ENCODE results near the gene ATP13A3.

ATP13A3 gene

GRCh38 chr3:194443901-194444300 lies 42.9 kb downstream of the ATP13A3 start:
- peak; percentile 76 for DNase-seq (ENCODE audit: low read depth)
- H3K4me3 ChIP-seq (ENCODE audit: low read length), result no peak overlapping the region
- no peak for TF ChIP-seq CTCF (conservative IDR thresholded peaks at IDR 0.05; ENCODE audit: low read length)

- no peak overlapping the region for H3K4me3 ChIP-seq (ENCODE audit: low read length)
- DNase-seq (ENCODE audit: low read depth), result no peak
- no peak for TF ChIP-seq CTCF (conservative IDR thresholded peaks at IDR 0.05; ENCODE audit: low read length)
These were observed 46.0 kb downstream of the ATP13A3 start for GRCh38 chr3:194440756-194441155.

GRCh38 chr3:194439881-194440550 lies 46.8 kb downstream of the ATP13A3 start:
- TF ChIP-seq CTCF (conservative IDR thresholded peaks at IDR 0.05; ENCODE audit: low read length), result no peak
- H3K4me3 ChIP-seq (ENCODE audit: low read length), result no peak overlapping the region
- no peak for DNase-seq (ENCODE audit: low read depth)

- no peak overlapping the region for H3K4me3 ChIP-seq (ENCODE audit: low read length)
- no peak for TF ChIP-seq CTCF (conservative IDR thresholded peaks at IDR 0.05; ENCODE audit: low read length)
- no peak for DNase-seq (ENCODE audit: low read depth)
These were observed 52.3 kb downstream of the ATP13A3 start for GRCh38 chr3:194434503-194434902.

GRCh38 chr3:194431554-194431953 lies 55.2 kb downstream of the ATP13A3 start:
- TF ChIP-seq CTCF (conservative IDR thresholded peaks at IDR 0.05; ENCODE audit: low read length), result no peak
- DNase-seq (ENCODE audit: low read depth), result no peak
- H3K4me3 ChIP-seq (ENCODE audit: low read length), result no peak overlapping the region

GRCh38 chr3:194425399-194425798 lies 61.4 kb downstream of the ATP13A3 start:
- no peak overlapping the region for H3K4me3 ChIP-seq (ENCODE audit: low read length)
- no peak for TF ChIP-seq CTCF (conservative IDR thresholded peaks at IDR 0.05; ENCODE audit: low read length)
- DNase-seq (ENCODE audit: low read depth), result no peak

- no peak for TF ChIP-seq CTCF (conservative IDR thresholded peaks at IDR 0.05; ENCODE audit: low read length)
These were observed 61.8 kb downstream of the ATP13A3 start for GRCh38 chr3:194424953-194425352.

More at GRCh38 chr3:194424953-194425352, 61.8 kb downstream of the ATP13A3 start:
- H3K4me3 ChIP-seq (ENCODE audit: low read length), result no peak overlapping the region
- no peak for DNase-seq (ENCODE audit: low read depth)
